KOPT-K1 (cell line): ENCODE data around the gene MUC4.

Source experiments
- H3K27ac ChIP-seq: fragments of 200-600 bp; sonication (generic); 2 replicates; pipeline ENCODE4 v1.5.1; 2016; ENCODE audit warnings: antibody characterized with exemption, mild to moderate bottlenecking, low read depth, low read length; ENCODE audit not compliant: poor library complexity, severe bottlenecking
- H3K36me3 ChIP-seq: fragments of 200-600 bp; sonication (generic); 2 replicates; pipeline ENCODE4 v1.5.1; 2017; ENCODE audit warnings: antibody characterized with exemption, mild to moderate bottlenecking, low read length, moderate library complexity; ENCODE audit not compliant: insufficient read depth
- H3K9me3 ChIP-seq: fragments of 200-600 bp; sonication (generic); 2 replicates; pipeline ENCODE4 v1.5.1; 2017; ENCODE audit warnings: antibody characterized with exemption, low read length, mild to moderate bottlenecking; ENCODE audit not compliant: insufficient read depth, poor library complexity, severe bottlenecking

The MUC4 gene

DNA sequence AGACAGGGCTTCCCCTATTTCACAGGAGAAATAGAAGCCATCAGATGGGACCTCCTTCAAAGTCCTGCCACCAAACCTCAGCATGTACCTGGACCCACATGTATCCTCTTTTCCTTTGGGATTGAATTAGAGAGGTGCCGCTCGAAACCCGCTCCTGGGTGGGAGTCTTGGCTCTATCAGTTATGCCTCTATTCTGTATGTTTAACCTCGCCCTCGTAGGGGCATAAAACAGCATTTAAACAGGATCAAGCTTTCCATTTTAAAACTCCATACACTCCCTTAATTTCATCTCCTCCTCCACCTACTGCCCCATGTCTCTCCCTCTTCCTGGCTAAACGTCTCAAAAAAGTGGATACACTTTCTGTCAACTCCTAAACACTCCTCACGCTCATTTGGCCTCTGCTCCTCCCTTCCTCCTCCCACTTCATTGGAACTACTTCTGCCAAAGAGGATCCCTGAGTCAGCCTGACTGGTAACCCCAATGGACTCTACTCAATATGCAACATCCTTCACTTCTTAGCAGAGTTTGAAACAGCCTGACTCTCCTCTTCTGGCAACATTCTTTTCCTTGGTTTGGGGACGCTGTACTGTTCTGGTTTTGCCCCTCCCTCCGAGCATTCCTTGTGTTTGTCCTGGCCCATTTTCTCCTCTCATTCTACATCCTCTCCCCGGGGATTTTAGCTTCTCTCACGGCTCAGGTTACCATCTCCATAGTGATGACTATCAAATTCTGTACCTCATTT lies 114.0 kb downstream of the MUC4 start:
- no peak overlapping the region for H3K27ac ChIP-seq
- peaks cover 59% of the 10 kb centered on the region for H3K36me3 ChIP-seq
- no peaks in the 10 kb centered on the region for H3K9me3 ChIP-seq
